Measurements from ENCODE around the gene TRIM54.

Gene TRIM54

DNA sequence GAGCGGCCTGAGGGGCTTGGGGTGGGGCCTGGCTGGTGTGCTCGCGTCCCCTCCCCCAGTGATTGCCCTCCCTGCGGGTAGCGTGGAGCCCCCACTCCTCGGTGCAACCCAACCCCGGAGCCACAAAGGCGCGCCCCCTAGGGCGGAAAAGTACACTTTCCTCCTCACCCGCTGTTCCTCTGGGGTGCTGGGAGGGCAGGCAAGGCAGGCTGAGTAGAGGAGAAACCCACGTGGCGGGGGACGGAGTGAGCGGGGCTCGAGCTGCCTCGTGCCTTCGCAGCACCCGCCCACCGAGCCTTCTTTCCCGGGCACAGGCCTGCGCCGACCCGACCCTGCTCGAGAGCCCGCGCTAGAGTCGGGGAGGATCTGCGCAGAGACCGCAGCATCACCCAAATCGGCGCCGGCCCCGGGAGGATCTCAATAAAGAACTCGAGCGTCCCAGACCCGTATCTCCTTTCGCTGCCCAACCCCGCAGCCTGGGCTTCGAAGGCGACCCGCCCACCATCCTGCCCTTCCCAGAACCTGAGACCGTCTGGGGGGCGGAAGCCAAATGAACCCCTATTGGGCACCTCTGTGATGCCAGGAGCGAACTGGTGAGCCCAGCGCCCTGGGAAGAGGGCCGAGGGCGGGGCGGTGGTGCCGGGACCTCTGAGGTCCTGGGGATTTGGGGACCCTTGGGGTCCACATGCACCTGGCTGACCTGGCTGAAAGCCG lies 24.5 kb downstream of the TRIM54 start:
- H3K27ac ChIP-seq (ENCODE audit: low read depth, low read length), result no peak overlapping the region
- no peak for DNase-seq
- no peak overlapping the region for H3K18ac ChIP-seq (ENCODE audit: low read length)
- no CpG with 5 or more reads among the region's 51 CpGs for WGBS (ENCODE audit: extremely low coverage, insufficient coverage, insufficient read length)
- peaks cover 3 to 8% of the 10 kb centered on the region in 2 experiments for H3K36me3 ChIP-seq (ENCODE audit: control insufficient read depth in 1 of 2, insufficient read depth in 2 of 2, low read length in 2 of 2)
- H3K4me1 ChIP-seq (ENCODE audit: control insufficient read depth in 1 of 2, insufficient read depth in 2 of 2, low read length in 2 of 2), result peaks cover 0 to 10% of the 10 kb centered on the region in 2 experiments
- H3K27me3 ChIP-seq (ENCODE audit: insufficient read depth, low read length), result peaks cover 31% of the 10 kb centered on the region
- H3K9ac ChIP-seq (ENCODE audit: low read length), result no peak overlapping the region
- H3K9me3 ChIP-seq (ENCODE audit: insufficient read depth, low read depth, low read length), result peaks cover 8% of the 10 kb centered on the region
- H3K4ac ChIP-seq (ENCODE audit: low read depth, low read length), result no peak overlapping the region
- H4K8ac ChIP-seq (ENCODE audit: low read depth, low read length), result no peak overlapping the region
- no peak overlapping the region for H3K4me3 ChIP-seq (ENCODE audit: low read depth, low read length)
- H3K23ac ChIP-seq (ENCODE audit: low read length), result no peak overlapping the region
- H3K14ac ChIP-seq (ENCODE audit: low read length), result no peak overlapping the region
- no peak overlapping the region for H4K91ac ChIP-seq (ENCODE audit: low read depth, low read length)
- no peak overlapping the region for H2BK12ac ChIP-seq (ENCODE audit: low read length)
- no peak overlapping the region for H2BK120ac ChIP-seq (ENCODE audit: insufficient read depth, low read length, poor library complexity)
- H3K4me2 ChIP-seq (ENCODE audit: low read length), result no peak overlapping the region
- no peak overlapping the region for H2AK5ac ChIP-seq (ENCODE audit: low read length)
- H3K79me2 ChIP-seq (ENCODE audit: control insufficient read depth, insufficient read depth, low read length, poor library complexity), result no peaks in the 10 kb centered on the region
- H2BK5ac ChIP-seq (ENCODE audit: low read depth, low read length, poor library complexity), result no peak overlapping the region
- H3K79me1 ChIP-seq (ENCODE audit: low read length), result no peaks in the 10 kb centered on the region
- H2AFZ ChIP-seq (ENCODE audit: insufficient read depth, low read length, poor library complexity), result no peak overlapping the region
- H4K12ac ChIP-seq (ENCODE audit: low read depth, low read length), result no peak overlapping the region

DNA sequence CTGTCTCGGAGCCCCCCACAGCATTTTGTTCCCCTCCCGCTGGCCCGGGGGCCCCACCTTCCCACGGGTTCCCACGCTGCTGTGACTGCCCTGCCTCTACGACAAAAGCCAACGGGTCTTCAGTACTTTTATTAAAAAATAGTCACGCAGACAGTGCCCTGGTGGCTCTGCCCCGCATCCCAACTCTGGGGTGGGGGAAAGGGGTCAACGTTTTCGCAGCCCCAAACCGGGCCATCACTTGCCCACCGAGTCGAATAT lies 25.0 kb downstream of the TRIM54 start:
- peaks cover 0 to 10% of the 10 kb centered on the region in 2 experiments for H3K4me1 ChIP-seq (ENCODE audit: control insufficient read depth in 1 of 2, insufficient read depth in 2 of 2, low read length in 2 of 2)
- H3K4me3 ChIP-seq (ENCODE audit: low read depth, low read length), result no peak overlapping the region
- H3K36me3 ChIP-seq (ENCODE audit: control insufficient read depth in 1 of 2, insufficient read depth in 2 of 2, low read length in 2 of 2), result peaks cover 3 to 11% of the 10 kb centered on the region in 2 experiments
- no peak overlapping the region for H3K9ac ChIP-seq (ENCODE audit: low read length)
- H3K23ac ChIP-seq (ENCODE audit: low read length), result no peak overlapping the region
- H2BK12ac ChIP-seq (ENCODE audit: low read length), result no peak overlapping the region
- no CpG with 5 or more reads among the region's 14 CpGs for WGBS (ENCODE audit: extremely low coverage, insufficient coverage, insufficient read length)
- H4K91ac ChIP-seq (ENCODE audit: low read depth, low read length), result no peak overlapping the region
- H3K4ac ChIP-seq (ENCODE audit: low read depth, low read length), result no peak overlapping the region
- H2BK120ac ChIP-seq (ENCODE audit: insufficient read depth, low read length, poor library complexity), result no peak overlapping the region
- no peak overlapping the region for H2BK5ac ChIP-seq (ENCODE audit: low read depth, low read length, poor library complexity)
- peaks cover 8% of the 10 kb centered on the region for H3K9me3 ChIP-seq (ENCODE audit: insufficient read depth, low read depth, low read length)
- H3K4me2 ChIP-seq (ENCODE audit: low read length), result no peak overlapping the region
- no peak overlapping the region for H2AK5ac ChIP-seq (ENCODE audit: low read length)
- no peaks in the 10 kb centered on the region for H3K79me1 ChIP-seq (ENCODE audit: low read length)
- H3K27me3 ChIP-seq (ENCODE audit: insufficient read depth, low read length), result peaks cover 31% of the 10 kb centered on the region
- no peak for DNase-seq
- no peaks in the 10 kb centered on the region for H3K79me2 ChIP-seq (ENCODE audit: control insufficient read depth, insufficient read depth, low read length, poor library complexity)
- no peak overlapping the region for H4K12ac ChIP-seq (ENCODE audit: low read depth, low read length)
- H3K14ac ChIP-seq (ENCODE audit: low read length), result no peak overlapping the region
- no peak overlapping the region for H4K8ac ChIP-seq (ENCODE audit: low read depth, low read length)
- H3K27ac ChIP-seq (ENCODE audit: low read depth, low read length), result no peak overlapping the region
- H2AFZ ChIP-seq (ENCODE audit: insufficient read depth, low read length, poor library complexity), result no peak overlapping the region
- H3K18ac ChIP-seq (ENCODE audit: low read length), result no peak overlapping the region

DNA sequence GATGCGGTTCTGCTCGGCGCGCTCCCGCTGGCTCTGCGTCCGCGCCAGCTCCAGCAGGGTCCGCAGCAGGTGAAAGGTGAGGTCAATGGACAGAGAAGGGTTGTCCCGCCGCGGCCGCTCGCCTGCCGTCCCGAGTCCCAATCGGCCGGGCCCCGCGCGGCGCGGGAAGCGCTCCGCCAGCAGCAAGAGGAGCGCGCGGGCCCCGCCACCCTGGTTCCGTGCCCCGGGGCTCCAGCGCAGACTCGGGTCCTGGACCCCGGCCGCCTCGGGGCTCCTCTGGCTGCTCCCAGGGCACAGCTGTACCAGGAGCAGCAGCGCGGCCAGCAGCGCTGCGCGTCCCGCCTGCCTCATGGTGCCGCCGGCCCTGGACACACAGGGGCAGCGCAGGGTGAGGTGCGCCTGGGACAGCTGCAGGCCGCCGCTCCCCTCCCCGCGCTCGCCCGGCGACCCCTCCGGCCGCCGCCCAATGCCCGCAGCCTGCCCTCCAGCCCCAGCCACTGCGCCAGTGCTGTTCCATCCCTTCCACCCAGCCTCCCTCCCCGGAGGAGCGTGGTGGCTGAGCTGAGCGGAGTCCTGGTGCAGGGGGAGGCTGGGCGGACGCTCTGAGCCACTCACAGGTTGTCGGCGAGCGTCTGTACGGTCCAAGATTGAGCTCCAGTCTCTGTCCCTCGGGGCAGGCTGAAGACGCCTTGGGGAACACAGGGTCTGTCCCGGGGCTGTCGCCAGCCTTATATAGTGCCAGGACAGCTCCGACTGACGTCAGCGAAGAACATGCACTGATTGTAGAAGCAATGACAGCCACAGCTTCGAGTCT lies 25.5 kb downstream of the TRIM54 start:
- H3K27me3 ChIP-seq (ENCODE audit: insufficient read depth, low read length), result peaks cover 31% of the 10 kb centered on the region
- no peak overlapping the region for H3K4me3 ChIP-seq (ENCODE audit: low read depth, low read length)
- no peaks in the 10 kb centered on the region for H3K79me2 ChIP-seq (ENCODE audit: control insufficient read depth, insufficient read depth, low read length, poor library complexity)
- no peak for DNase-seq
- H3K27ac ChIP-seq (ENCODE audit: low read depth, low read length), result no peak overlapping the region
- no peak overlapping the region for H4K91ac ChIP-seq (ENCODE audit: low read depth, low read length)
- no peak overlapping the region for H2AK5ac ChIP-seq (ENCODE audit: low read length)
- peak overlapping the region; percentile 42 for H3K4me2 ChIP-seq (ENCODE audit: low read length)
- H4K12ac ChIP-seq (ENCODE audit: low read depth, low read length), result no peak overlapping the region
- H4K8ac ChIP-seq (ENCODE audit: low read depth, low read length), result no peak overlapping the region
- H3K4me1 ChIP-seq (ENCODE audit: control insufficient read depth in 1 of 2, insufficient read depth in 2 of 2, low read length in 2 of 2), result peaks cover 4 to 10% of the 10 kb centered on the region in 2 experiments
- H3K79me1 ChIP-seq (ENCODE audit: low read length), result no peaks in the 10 kb centered on the region
- WGBS (ENCODE audit: extremely low coverage, insufficient coverage, insufficient read length), result no CpG with 5 or more reads among the region's 75 CpGs
- H3K9me3 ChIP-seq (ENCODE audit: insufficient read depth, low read depth, low read length), result peaks cover 8% of the 10 kb centered on the region
- H3K23ac ChIP-seq (ENCODE audit: low read length), result no peak overlapping the region
- no peak overlapping the region for H3K9ac ChIP-seq (ENCODE audit: low read length)
- no peak overlapping the region for H3K14ac ChIP-seq (ENCODE audit: low read length)
- no peak overlapping the region for H2BK12ac ChIP-seq (ENCODE audit: low read length)
- no peak overlapping the region for H3K18ac ChIP-seq (ENCODE audit: low read length)
- peaks cover 3 to 11% of the 10 kb centered on the region in 2 experiments for H3K36me3 ChIP-seq (ENCODE audit: control insufficient read depth in 1 of 2, insufficient read depth in 2 of 2, low read length in 2 of 2)
- no peak overlapping the region for H2BK120ac ChIP-seq (ENCODE audit: insufficient read depth, low read length, poor library complexity)
- no peak overlapping the region for H2AFZ ChIP-seq (ENCODE audit: insufficient read depth, low read length, poor library complexity)
- H3K4ac ChIP-seq (ENCODE audit: low read depth, low read length), result no peak overlapping the region
- H2BK5ac ChIP-seq (ENCODE audit: low read depth, low read length, poor library complexity), result no peak overlapping the region

DNA sequence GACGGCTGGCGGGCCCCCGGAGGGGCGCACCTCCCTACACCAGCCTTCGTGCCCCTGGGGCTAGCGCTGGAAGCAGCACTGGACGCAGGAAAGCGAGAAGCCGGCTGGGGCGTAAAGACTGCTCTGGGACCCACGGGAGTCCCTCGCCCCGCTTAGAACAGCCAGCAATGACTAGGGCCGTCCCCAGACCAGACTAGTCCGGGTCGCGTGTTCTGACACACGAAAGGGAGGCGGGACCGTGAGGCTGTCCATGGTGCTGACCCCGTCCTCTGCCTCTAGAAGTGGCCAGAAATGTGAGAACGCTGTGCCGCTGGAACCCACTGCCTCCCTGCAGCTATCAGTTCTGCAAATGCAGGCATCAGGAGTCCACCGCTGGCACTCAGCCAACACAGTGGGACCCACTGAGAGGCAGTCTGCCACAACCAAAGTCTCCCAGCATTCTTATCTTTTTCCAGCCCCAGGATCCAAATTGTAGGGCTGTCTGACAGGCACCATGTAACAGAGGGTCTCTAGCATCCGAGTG lies 26.2 kb downstream of the TRIM54 start, which contains the start of gene UCN:
TSS of gene UCN (minus strand) at position 87 of the 523 bp plus-strand sequence. CDS start 550 bp downstream, outside the sequence.
- H4K8ac ChIP-seq (ENCODE audit: low read depth, low read length), result no peak within 1 kb of the TSS
- no peak within 1 kb of the TSS for H3K14ac ChIP-seq (ENCODE audit: low read length)
- H3K79me2 ChIP-seq (ENCODE audit: control insufficient read depth, insufficient read depth, low read length, poor library complexity), result no peaks in the 10 kb centered on the region
- no peak within 1 kb of the TSS for H4K91ac ChIP-seq (ENCODE audit: low read depth, low read length)
- no peak within 1 kb of the TSS for H3K9ac ChIP-seq (ENCODE audit: low read length)
- no CpG with 5 or more reads among the region's 25 CpGs for WGBS (ENCODE audit: extremely low coverage, insufficient coverage, insufficient read length)
- H3K18ac ChIP-seq (ENCODE audit: low read length), result no peak within 1 kb of the TSS
- no peak within 1 kb of the TSS for H2AK5ac ChIP-seq (ENCODE audit: low read length)
- H3K9me3 ChIP-seq (ENCODE audit: insufficient read depth, low read depth, low read length), result peaks cover 8% of the 10 kb centered on the region
- H2BK5ac ChIP-seq (ENCODE audit: low read depth, low read length, poor library complexity), result no peak within 1 kb of the TSS
- H3K79me1 ChIP-seq (ENCODE audit: low read length), result no peaks in the 10 kb centered on the region
- H2BK12ac ChIP-seq (ENCODE audit: low read length), result no peak within 1 kb of the TSS
- H2AFZ ChIP-seq (ENCODE audit: insufficient read depth, low read length, poor library complexity), result no peak within 1 kb of the TSS
- H2BK120ac ChIP-seq (ENCODE audit: insufficient read depth, low read length, poor library complexity), result no peak within 1 kb of the TSS
- H3K36me3 ChIP-seq (ENCODE audit: control insufficient read depth in 1 of 2, insufficient read depth in 2 of 2, low read length in 2 of 2), result peaks cover 3 to 11% of the 10 kb centered on the region in 2 experiments
- H3K4me1 ChIP-seq (ENCODE audit: control insufficient read depth in 1 of 2, insufficient read depth in 2 of 2, low read length in 2 of 2), result peaks cover 4 to 10% of the 10 kb centered on the region in 2 experiments
- no peak within 1 kb of the TSS for H3K4ac ChIP-seq (ENCODE audit: low read depth, low read length)
- H3K27me3 ChIP-seq (ENCODE audit: insufficient read depth, low read length), result peaks cover 31% of the 10 kb centered on the region
- peak; percentile 46 to 57 for DNase-seq
- H3K23ac ChIP-seq (ENCODE audit: low read length), result no peak within 1 kb of the TSS
- no peak within 1 kb of the TSS for H3K27ac ChIP-seq (ENCODE audit: low read depth, low read length)
- no peak within 1 kb of the TSS for H3K4me3 ChIP-seq (ENCODE audit: low read depth, low read length)
- no peak within 1 kb of the TSS for H4K12ac ChIP-seq (ENCODE audit: low read depth, low read length)
- peak within 1 kb of the TSS; percentile 42 for H3K4me2 ChIP-seq (ENCODE audit: low read length)
